GM12801 (cell line): ENCODE data around the gene RALGDS.

Source experiments
- CTCF ChIP-seq: IDR thresholded peaks from one replicate; pipeline ENCODE4 v1.5.1; 2011; ENCODE audit warnings: control low read depth; ENCODE audit not compliant: insufficient read length; ENCODE audit errors: extremely low read depth

The RALGDS gene

GRCh38 chr9:133114886-133115603 lies 6.0 kb downstream of the RALGDS start:
- no peak for TF ChIP-seq CTCF

DNA sequence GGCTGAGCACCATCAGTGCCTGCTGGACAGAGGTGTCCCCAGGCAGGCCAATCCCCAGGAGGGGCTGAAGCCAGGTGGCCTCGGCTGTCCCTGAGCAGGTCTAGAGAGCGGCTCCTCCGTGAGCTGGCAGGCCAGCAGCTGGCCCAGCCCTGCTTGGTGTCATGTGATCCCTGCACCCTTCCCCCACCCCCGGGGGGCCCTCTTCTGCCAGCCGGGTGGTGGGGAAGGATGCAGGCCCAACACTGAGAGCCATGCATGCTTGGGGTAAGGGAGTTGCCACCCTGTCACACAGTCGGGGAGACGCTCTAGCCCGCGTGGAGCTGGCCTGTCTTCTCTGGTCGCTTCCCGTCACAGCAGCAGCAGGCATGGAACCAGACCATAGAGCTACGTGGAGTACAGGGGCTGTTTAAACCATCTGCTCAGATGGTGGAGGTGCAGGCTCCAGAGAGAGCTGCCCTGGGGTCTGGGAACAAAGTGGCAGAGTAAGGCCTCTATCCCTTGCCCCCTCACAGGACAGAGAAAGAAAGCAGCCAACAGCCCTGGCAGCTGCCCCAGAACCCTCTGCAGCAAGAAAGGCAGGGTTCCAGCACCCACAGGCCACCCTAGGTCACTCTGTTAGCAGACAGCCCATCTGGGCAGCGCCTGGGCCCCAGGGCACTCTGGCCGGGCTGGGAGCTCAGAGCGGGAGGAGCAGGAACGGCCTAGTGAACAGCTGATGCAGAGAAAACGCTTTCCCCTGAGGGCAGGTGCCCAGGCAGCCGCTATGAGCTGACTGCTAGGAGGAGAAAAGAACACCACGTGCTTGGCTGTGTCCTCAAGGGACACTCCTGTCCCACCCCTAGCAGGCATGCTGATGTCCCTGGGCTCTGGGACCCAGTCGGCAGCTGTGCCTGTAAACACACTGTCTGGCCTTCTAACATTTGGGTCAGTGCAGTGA lies 6.8 kb downstream of the RALGDS start:
- no peak for TF ChIP-seq CTCF

DNA sequence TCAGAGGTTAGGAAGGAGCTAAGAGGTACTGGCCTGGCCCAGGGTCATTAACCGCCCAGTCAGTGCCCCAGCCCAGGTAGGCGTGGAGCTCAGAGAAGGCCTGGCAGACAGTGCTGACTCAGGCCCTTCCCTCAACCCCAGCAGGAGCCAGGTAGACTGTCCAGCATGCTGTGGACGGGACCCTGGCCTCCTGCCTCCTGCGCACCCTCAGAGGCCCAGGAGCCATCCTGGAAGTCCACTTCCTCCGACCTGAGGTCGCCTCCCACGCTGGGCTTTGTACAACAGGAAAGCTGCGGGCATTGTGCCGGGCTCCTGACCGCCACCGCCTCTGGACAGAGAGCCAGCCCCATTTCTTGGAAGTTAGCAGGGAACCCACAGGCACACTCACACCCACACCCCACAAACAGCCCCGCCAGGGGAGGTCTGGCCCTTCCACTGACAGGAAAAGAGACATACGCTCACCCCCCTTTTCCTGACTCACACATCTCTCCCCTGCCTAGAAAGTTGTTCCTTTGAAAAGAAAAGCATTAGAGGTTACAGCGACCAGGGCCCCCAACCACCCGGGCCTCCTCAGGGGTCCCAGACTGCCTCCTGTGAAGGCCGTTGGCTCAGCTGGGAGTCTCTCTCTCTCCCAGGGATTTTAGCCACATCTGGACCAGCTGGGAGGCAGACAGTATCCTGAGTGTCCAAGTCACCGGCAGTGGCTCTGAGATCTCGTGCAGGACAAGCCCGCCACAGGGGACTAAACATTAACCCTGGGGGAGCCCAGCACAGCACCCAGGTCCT lies 7.7 kb downstream of the RALGDS start:
- TF ChIP-seq CTCF = no peak

DNA sequence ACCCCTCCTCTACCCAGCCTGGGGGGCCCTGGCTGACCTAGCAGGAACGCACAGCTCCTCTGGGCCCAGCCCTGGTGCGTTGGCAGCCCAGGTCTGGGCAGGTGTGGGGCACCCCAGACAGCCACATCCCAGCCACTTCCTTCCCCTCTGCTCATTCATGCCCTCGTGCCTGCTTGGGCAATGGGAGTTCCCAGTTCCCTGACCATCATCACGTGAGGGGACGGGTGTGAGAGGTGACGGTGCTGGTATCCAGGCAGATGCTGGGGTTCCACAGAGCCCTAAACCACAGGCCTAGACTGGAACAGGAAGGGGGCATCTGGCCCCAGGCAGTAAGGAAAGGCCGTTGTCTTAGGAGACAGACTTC lies 8.4 kb downstream of the RALGDS start:
- TF ChIP-seq CTCF = no peak

DNA sequence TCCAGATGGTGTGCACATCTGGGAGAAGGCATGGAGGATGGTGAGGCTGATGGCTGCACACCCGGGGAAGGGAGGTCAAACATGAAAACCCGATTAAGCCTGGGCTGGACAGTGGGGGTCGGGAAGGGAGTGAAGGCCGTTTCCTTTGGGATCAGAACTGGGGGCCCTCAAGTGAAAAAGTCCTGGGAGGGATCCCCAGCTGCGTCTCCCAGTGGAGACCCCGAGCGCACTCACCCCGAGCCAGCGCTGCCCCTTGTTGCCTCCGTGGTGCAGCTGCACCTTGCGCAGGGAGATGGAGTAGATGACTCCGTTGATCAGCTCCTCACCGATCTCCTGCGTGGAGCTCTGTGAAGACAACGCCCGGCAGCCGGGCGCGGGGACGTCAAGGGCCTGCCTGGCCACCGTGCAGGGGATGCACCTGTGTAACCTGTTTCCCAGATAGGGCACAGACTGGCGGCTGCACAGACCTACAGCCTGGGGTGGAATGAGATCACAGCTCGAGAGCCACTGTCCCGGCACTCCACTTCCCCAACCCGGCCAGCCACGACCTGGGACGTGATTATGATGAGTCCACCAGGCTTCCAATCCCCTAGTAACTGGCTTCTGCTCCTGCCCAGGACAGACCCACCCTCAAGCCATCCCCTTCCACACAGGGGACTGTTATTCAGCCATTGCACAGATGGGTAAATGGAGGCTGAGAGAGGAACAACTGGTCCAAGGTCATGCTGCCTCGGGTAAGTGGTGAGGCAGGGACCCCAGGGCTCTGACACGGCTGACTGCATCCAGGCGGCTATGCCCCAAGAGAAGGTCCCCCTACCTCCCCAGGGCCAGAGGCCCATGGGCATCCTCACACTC lies 9.0 kb downstream of the RALGDS start:
- TF ChIP-seq CTCF = no peak

DNA sequence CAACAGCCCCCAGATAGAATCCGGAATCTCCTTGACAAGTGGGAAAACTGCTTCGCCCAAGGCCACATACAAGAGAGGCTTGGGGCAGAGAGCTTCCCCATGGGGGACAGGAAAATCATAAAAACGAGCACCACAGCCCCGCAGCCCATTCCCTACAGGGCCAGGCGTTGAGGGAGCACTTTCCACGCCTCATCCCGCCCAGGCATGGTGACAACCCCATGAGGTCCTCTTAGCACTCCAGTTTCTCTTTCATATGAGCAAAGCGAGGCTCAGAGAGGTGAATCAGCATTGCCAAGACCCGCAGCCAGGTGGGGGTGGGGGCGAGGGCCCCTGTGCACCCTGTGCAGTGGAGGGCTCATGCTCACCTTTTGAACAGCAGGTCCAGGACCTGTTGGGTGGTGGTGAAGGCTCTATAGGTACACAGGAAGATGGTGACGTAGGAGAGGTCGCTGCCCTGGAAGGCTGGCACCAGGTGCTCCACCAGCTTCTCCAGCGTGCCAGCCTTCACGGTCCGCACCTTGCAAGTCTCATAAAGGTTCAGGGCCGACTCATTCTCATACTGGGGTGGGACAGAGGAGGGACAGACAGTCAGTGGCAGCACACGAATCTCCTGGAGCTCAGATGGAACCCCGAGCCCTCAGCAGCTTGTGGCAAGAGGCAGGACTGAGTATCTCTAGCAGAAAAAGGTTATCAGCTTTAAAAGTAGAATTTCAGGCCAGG lies 10.9 kb downstream of the RALGDS start:
- no peak for TF ChIP-seq CTCF
